Skeletal muscle cell (primary cell): Measurements from ENCODE around the gene CLEC4G.

ENCODE experiments used
- DNase-seq: peaks from one replicate; pipeline ENCODE4 v3.0.0-alpha.2; 2010; ENCODE audit warnings: low read depth
- H3K4me3 ChIP-seq: 2 replicates; pipeline ENCODE4 v1.5.1; 2011; ENCODE audit warnings: low read depth, mild to moderate bottlenecking, control low read depth, low read length, moderate library complexity

The CLEC4G gene

DNA sequence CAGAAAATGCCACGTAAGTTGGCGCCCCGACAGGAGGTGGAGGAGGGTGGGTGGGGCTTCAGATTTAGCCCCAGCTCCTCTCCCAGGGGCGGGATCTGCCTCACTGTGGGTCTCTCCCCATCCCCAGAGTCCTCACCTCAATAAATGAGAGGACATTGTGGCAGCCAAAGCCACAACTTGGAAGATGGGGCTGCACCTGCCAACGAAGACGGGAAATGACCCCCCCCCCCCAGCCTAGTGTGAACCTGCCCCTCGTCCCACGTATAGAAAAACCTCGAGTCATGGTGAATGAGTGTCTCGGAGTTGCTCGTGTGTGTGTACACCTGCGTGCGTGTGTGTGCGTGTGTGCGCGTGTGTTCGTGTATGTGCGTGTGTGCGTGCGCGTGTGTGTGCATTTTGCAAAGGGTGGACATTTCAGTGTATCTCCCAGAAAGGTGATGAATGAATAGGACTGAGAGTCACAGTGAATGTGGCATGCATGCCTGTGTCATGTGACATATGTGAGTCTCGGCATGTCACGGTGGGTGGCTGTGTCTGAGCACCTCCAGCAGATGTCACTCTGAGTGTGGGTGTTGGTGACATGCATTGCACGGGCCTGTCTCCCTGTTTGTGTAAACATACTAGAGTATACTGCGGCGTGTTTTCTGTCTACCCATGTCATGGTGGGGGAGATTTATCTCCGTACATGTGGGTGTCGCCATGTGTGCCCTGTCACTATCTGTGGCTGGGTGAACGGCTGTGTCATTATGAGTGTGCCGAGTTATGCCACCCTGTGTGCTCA is 52.7 kb downstream of the CLEC4G start:
- no peak overlapping the region for H3K4me3 ChIP-seq
- no peak for DNase-seq
